ENCODE results near the gene GDPGP1.

GDPGP1 gene

DNA sequence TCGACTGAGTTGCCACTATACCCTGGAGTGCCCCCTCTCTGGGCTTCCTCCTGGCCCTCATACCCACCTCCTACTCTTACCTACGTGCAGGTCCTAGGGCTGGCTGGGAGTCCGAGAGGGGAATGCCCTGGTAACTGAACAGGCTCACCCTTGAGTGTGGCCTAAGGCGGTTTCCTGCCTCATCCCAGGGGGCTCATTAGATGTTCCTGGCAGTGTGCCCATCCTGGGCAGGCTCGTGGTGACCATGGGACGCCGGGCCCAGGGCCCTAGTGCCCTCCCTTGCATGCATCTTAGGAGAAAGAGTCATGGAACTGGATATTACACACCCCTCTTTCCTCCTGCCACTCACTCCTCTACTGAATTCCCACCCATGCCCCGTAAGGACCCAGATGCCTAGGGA is 30.1 kb upstream of the GDPGP1 start:
- no peak for DNase-seq (ENCODE audit: low read depth in 2 of 2, low spot score in 1 of 2)

DNA sequence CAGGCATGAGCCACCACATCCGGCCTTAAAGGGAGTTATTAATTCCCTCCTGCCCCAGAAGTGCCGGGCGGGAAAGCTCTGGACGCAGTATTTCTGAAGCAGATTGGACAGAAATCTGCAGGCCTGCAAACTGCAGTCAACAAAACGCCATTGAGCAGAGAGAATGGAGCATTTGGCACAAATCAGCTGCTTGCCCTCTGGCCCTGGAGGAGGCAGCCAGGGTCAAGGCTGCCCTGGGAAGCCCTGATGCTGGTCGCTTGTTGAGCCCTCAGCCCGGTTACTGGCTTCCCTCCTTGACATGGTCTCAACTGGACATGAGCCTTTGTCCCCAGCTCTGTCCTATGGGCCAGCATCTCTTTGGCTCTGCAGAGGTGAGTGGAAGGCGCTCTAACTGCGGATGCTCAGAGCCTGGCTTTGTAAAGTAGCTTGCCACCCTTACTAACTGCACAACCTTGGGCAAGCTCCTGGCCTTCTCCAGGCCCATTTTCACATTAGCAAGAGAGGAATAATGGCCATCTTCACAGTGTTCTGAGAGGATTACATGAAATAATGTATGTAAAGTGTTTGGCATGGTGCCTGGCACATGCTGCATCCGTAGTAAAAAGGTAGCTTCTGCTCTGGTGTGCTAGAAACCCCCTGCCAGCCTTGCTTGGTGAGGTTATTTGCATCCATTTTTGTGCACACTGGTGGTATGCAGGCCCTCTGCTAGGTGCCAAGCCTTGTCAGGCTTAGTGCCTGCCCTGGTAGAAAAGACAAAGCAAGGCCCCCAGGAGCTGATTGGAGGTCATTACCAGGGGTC is 28.8 kb upstream of the GDPGP1 start:
- no peak for DNase-seq (ENCODE audit: low read depth in 2 of 2, low spot score in 1 of 2)

DNA sequence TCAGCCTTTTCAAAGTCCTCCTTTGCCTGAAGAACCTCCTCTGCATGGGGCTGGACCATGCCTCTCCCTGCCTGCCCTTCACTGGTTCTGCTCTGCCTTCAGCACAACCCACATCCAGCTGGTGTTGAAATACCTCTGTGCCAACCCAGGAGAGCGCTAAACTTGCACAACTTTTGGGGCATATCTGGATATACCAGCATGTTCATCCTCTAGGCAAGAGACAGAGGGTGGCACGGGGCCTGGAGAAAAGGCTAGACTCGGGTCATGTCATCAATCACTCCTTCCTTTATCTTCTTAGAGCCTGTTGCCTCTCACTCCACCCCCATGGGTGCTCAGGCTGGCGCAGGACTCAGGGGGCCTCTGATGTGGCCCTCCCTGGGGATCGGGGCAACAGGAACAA is 28.1 kb upstream of the GDPGP1 start:
- no peak for DNase-seq (ENCODE audit: low read depth in 2 of 2, low spot score in 1 of 2)

DNA sequence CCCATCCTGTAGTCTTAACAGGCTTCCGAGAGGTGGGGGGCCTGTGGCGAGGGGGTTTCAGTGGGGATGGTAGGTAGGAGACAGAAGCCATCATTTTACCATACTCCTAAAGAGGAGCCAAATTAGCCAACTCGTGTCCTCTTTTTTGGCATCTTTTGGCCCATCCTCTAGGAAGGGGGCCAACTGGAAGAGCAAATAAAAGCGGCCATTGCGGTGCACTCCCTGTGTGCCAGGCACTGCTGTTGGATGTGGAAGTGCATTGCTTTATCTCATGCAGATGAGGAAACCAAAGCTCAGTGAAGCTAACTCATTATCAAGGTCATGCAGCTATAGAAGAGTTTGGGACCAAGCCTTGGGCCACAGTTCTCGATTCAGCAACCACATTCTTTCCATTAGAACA is 26.8 kb upstream of the GDPGP1 start:
- no peak for DNase-seq (ENCODE audit: low read depth in 2 of 2, low spot score in 1 of 2)

DNA sequence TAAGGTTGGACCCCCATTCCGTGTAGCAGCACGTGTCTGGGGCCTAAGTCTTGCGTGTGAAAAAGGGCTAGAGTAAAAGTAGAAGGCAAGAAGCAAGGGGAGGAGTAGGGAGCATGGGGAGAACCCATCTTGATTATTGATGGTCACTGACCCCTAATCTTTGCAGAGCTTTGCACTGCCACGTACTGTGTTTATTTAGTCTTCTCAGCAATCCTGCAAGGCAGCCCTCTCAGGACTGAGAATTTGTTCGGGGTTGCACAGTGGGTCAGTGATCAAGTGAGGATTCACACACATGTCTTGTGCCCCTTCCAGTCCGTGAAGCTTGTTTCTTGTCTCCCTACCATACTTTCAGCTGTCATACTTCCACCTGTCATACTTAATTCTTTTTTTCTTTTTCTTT is 25.7 kb upstream of the GDPGP1 start:
- no peak for DNase-seq (ENCODE audit: low read depth in 2 of 2, low spot score in 1 of 2)

DNA sequence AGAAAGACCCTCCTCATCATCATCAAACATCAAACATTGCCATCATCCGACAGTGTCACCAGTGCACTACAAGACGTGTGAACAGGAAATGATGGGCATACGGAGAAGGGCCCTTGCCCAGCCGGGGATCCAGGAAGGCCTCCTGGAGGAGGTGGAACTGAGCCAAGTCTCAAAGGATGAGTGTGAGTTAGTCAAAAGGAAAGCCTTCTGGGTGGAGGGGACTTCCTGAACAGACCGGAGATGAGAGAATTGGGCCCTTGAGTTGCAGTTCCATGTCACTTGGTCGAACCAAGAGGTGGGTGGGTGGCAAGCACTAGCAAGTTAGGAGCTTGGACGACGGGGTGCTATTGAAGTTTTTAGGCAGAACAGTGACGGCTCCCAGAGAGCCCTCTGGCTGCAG is 24.4 kb upstream of the GDPGP1 start:
- no peak for DNase-seq (ENCODE audit: low read depth in 2 of 2, low spot score in 1 of 2)

DNA sequence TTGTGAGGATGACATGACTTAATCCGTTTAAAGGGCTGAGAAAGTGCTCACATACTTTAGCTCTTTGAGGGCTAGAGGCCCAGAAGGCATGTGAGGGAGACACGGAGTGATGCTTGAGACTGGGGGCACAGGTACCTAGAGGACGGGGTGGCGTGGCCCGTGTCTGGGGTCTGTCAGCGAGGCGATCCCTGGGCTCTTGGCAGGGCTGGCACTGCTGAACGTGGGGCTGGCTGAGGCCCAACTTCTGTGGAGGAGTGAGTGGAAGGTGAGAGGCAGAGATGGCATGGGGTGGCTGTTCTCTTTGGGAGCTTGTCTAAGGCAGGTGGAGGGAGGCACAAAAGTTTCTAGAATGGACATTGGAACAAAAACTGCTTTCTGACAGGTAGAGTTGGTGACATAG is 23.4 kb upstream of the GDPGP1 start:
- no peak for DNase-seq (ENCODE audit: low read depth in 2 of 2, low spot score in 1 of 2)

DNA sequence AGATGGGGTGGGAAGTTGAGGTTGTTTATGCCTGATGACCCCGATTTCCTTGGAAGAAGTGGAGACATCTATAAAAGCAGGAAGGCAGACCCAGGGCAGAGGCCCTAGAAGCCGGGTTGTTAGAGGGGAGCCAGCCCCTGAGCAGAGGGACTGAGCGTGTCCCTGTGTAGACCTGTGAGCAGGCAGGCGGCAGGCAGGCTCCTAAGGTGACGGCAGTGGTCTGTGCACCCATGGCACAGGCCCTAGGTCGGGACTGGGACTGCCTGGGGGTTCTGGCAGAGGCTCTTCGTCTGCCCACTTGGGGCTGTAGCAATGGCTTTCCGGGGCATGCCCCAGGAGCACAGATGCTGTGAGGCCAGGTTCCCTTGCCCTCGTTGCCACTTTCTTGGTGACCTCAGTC is 23.0 kb upstream of the GDPGP1 start:
- DNase-seq (ENCODE audit: low read depth in 2 of 2, low spot score in 1 of 2) = no peak

DNA sequence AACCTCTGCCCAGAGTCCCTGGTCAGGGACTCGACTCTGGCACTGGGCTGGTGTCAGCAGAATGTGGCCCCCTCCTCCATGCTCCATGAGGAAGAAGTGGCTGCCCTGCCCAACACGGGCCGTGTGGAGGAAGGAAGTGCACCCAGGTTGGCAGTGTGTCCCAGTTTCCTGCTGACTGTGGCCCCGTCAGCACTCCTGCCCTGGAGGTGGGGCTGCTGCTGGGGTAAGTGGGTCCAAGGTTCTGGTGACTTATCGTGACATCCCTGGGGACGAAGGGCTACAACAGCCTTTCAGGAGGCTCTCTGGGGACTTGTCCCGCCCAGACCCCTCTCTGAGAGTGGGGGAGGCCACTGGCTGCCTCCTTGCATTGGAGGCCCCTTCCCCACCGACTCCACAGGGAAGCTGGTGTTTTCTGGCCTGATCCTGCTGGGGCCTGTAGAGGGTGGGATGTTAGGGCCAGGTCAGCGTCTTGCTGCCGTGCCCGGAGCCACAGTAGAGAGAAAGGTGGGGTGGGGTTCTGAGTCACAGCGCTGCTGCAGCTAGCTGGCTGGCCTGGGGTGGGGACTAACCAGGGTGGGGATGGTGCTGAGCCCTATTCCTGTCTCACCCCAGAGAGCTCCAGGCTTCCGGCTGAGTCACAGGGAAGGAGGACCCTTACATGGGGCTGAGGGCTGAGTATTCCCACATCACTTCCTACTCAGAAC is 22.4 kb upstream of the GDPGP1 start:
- no peak for DNase-seq (ENCODE audit: low read depth in 2 of 2, low spot score in 1 of 2)

DNA sequence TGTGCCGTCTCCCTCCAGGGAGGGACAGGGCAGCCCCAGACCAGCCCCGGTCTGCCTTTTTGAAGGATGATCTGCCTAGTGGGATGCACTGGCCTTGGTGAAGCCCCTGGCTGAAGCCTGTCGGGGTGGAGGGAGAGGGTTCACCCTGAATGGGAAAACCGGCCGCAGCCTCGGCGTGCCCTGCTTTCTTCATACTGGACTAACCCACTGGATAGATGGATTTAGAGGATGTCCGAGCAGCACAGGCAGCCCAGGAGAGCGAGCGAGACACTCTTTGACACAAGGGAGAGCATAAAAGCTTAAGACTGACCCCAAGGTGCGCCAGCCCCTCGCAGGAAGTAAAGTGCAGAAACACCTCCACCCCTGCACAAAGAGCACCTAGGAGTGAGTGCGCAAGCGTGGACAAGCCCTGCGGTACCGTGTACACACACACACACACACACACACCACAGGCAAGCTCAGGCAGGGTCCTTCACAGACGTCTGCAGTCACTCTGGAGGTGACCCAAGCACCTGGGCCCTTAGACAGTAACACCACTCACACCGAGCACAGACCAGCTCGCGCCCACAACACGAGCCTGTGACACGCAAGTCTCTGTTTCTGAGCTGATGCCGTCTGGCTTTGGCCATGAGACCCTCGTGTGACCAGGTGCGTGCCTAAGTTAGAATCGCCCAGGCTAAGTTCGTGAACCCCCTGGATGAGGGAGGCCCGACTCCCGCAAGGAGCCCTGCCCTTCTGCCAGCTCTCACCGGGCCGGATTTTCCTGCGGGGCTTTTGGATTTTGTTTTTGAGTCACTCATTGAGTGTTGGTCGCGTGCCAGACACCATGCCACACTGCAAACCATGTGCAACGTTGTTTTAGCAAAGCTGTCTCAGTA is 21.5 kb upstream of the GDPGP1 start:
- DNase-seq (ENCODE audit: low read depth in 2 of 2, low spot score in 1 of 2) = no peak

DNA sequence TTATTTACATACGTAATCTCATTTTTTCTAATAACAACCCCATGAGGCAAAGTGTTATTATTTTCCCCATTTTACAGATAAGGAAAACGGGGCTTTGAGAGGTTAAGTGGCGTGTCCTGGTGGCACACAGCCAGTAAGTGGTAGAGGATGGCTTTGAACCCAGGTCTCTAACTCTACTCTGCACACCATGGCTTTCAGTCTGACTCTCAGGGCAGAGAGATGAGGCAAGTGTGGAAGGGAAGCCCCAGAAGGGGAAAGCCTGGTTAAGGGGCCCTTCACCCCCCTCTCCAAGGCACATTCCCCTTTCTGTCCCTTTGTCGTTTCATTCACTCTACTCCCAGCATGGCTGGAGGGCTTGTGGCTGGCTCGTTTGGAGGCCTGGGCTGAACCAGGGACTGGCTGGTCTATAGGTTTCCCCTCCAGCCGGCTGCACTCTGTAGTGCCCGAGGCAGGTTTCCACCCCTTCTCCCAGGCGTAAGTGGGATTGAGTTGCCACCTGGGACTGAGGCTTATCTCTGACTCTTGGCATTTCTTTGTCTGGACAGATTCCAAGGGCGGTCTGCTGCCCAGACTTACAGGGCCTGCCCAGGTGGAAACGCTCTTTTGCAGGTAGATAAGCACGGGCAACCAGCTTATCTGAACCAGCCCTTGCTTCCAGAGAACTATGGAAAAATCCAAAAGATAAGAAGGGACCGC is 20.7 kb upstream of the GDPGP1 start:
- no peak for DNase-seq (ENCODE audit: low read depth in 2 of 2, low spot score in 1 of 2)

DNA sequence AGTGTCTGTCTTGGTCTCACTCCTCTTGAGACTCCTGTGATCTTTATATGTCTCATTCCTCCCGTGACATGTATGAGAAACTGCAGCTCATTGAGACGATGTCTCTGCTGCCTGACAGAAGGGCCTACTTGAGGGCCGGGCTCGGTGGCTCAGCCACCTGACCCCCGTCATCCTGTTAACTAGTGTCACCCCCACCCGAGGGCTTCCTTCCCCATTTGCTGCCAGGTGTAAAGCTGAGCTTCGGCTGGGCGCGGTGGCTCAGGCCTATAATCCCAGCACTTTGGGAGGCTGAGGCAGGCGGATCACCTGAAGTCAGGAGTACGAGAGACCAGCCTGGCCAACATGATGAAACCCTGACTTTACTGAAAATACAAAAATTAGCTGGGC is 20.2 kb upstream of the GDPGP1 start:
- DNase-seq (ENCODE audit: low read depth in 2 of 2, low spot score in 1 of 2) = no peak

DNA sequence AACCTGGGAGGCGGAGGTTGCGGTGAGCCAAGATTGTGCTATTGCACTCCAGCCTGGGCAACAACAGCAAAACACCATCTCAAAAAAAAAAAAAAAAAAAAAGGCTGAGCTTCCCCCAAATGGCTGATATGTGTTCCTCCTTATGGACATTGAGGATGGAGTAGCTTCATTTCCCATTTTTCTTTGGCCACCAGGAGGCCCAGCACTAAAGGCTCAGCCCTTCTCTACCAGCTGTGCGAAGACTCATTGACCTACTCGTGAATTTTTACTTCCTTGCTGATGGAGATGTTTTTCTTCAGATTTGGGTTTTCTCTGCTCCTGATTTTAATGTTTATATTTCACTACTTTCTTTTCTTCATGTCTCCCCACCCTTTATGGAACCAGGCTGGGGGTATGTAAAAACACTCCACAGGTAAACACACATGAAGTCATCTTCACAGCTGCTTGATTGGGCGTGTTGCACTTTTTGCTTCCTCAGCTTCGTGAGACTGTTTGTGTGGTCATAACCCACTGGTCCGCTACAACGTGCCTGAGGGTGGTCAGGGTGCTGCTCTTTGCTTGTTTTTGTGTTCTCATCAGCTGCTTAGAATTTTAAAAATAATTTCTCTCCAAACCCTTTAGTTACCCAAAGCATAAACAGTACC is 19.3 kb upstream of the GDPGP1 start:
- no peak for DNase-seq (ENCODE audit: low read depth in 2 of 2, low spot score in 1 of 2)

DNA sequence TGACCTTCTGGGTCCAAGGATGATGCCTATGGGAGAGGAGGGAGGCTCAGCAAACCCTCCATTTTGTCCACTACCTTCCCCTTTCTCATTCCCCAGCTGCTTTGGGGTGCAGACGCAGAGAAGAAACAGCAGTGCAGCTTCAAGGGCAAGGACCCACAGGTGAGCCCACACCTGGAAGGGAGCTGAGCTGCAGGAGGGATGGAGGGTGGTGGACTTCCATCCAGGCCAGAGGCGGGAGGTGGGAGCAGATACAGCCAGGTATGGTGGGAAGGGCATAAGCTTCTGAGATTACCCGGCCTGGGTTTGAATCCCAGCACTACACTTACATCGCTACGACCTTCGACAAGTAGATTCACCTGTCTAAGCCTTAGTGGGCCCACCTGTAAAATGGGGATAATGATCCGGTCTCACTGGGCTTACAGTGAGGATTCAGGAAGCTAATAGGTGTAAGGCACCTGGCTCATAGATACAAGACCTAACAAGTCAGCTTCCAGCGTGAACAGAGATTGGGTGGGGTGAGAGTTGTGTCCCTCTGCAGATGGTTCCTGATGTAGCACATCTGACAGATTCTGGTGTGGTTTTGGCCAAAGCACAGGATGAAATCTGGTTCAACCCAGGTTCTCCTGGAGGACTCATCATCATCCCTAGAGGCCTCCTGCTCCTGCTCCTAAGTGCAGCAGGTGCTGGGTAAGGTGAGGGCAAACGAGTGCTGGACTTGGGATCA is 16.2 kb upstream of the GDPGP1 start:
- DNase-seq (ENCODE audit: low read depth in 2 of 2, low spot score in 1 of 2) = no peak

DNA sequence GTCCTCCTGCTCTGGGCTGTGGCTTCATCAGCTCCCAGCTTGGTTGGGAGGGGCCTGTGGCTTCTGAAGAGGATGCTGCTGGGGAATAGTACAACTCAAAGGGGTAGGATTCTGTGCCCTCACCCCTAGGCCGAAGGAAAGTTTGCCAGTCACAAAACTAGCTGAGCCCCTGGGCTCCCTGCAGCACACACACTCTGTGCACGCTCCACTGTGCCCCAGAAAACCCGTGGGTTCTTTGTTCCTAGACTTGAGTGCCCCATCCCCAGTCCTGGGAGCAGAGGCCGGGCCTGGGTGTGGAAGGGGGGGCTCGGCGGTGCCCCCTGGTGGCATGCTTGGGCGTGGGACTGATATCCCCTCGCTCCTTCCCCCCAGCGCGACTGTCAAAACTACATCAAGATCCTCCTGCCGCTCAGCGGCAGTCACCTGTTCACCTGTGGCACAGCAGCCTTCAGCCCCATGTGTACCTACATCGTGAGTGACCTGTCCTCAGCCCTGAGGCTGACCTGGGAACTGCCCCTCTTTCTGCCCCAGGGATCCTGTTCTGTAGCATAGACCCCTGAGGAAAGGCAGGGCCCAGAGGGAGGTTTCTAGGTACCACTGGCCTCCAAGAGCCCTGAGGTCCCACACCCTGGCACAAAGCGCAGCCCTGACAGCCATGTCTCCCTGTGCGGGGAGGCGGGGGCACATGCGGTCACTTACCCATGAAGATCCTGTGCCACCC is 14.4 kb upstream of the GDPGP1 start:
- DNase-seq (ENCODE audit: low read depth in 2 of 2, low spot score in 1 of 2) = peak in 1 of 2 donors; percentile 34

DNA sequence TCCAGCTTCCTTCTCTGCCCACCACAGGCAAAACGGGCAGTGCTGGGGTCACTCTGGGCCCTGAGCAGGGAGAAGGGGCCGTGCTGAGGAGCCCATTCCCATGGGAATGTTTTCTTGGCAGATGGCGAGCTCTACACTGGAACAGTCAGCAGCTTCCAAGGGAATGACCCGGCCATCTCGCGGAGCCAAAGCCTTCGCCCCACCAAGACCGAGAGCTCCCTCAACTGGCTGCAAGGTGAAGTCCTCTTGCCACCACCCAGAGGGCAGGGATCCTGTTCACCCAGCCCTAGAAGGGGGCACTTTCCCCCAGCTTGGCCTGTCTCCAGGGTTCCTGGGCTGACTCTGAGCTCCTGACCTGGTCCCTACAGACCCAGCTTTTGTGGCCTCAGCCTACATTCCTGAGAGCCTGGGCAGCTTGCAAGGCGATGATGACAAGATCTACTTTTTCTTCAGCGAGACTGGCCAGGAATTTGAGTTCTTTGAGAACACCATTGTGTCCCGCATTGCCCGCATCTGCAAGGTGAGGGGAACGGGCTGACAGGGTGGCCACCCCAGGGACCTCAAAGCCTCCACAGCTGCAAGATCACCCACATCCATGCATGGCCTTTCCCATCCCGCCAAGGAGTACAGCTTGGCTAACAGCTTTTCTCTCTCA is 12.6 kb upstream of the GDPGP1 start:
- DNase-seq (ENCODE audit: low read depth in 2 of 2, low spot score in 1 of 2) = no peak

DNA sequence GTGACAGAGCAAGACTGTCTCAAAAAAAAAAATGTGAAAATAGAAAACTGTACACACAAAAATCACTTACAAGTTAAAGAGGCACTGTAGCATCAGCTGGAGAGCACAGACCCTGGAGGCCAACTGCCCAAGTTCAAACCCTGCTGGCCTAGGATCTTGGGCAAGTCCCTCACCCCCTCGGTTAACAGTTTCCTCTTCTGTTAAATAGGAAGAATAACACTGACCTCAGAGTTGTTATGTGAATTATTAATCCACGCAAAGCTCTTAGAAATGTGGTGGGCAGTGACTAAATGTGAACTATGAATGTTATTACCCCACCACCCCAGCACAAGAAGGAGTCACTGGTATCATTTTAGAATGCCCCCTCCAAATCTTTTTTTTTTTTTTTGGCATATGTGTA is 11.5 kb upstream of the GDPGP1 start:
- DNase-seq (ENCODE audit: low read depth in 2 of 2, low spot score in 1 of 2) = no peak

DNA sequence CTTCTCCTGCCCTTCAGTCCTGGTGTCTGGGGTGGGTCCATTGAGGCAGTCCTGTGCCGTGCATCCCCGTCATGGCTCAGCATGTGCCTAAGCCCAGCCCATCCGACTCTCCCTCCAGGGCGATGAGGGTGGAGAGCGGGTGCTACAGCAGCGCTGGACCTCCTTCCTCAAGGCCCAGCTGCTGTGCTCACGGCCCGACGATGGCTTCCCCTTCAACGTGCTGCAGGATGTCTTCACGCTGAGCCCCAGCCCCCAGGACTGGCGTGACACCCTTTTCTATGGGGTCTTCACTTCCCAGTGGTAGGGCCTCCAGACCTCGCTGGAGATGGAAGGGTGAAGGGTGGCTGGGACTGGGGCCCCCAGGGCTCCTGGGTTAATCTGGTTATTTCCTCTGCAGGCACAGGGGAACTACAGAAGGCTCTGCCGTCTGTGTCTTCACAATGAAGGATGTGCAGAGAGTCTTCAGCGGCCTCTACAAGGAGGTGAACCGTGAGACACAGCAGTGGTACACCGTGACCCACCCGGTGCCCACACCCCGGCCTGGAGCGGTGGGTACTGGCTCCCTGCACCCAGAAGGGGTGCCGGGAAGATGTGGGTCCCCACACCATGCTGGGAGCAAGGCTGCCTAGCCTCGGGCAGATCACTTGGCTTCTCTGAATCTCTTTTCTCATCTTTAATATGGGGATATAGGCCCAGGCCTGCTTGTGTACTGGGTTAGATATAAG is 10.4 kb upstream of the GDPGP1 start:
- DNase-seq (ENCODE audit: low read depth in 2 of 2, low spot score in 1 of 2) = no peak

Measured in stimulated activated CD8-positive, alpha-beta memory T cell treated with anti-CD3 and anti-CD28 coated beads, Interleukin-4, amount 100 ng/mL, for 1 hour (primary cell).